ENCODE data around the gene CLIC5. TPM values are rescaled to one million over a fixed set of nuclear protein-coding genes. Genes with fewer than 3 reads are reported as not detected.

Gene CLIC5
- total and polyA plus RNA-seq, 2 of the 8 experiments (the other 6 are each of a cell fraction or from before 2014, with no cell fraction given), result 0.12 to 0.15 TPM

- Histone ChIP-seq H2BK120ac (replicated peaks; ENCODE audit: low read depth, low read length) (no peak overlapping the region), H2AFZ (ENCODE audit: low read length) (no peak overlapping the region), H3K23ac (ENCODE audit: insufficient read length) (no peak overlapping the region), H3K27ac (ENCODE audit: low read depth, low read length) (no peak overlapping the region), H2BK20ac (ENCODE audit: low read length) (no peak overlapping the region), H3K23me2 (ENCODE audit: low read depth, low read length) (no peaks in the 10 kb centered on the region), H3K18ac (ENCODE audit: extremely low read depth, low read length) (no peak overlapping the region), H3K4me3 (ENCODE audit: extremely low read depth in 1 of 4, insufficient read depth in 2 of 4, low read depth in 3 of 4, low read length in 4 of 4) (no peak overlapping the region), H4K8ac (ENCODE audit: extremely low read depth, insufficient read depth, low read length) (no peak overlapping the region), H3K4ac (replicated peaks; ENCODE audit: insufficient read length, low read depth, low read length) (no peak overlapping the region), H3K56ac (replicated peaks; ENCODE audit: insufficient read length, low read depth, low read length) (no peak overlapping the region), H3K4me1 (replicated peaks in 1 of 4; ENCODE audit: control insufficient read depth in 3 of 4, insufficient read depth in 4 of 4, low read length in 3 of 4) (no peaks in the 10 kb centered on the region), H3K9me3 (ENCODE audit: insufficient read depth in 2 of 2, low read depth in 1 of 2, low read length in 1 of 2) (no peaks in the 10 kb centered on the region), H2BK5ac (ENCODE audit: low read depth, low read length) (no peak overlapping the region), H3K79me2 (ENCODE audit: control insufficient read depth in 1 of 2, insufficient read depth in 2 of 2, low read length in 2 of 2) (no peaks in the 10 kb centered on the region), H3K4me2 (ENCODE audit: insufficient read depth in 1 of 2, low read depth in 2 of 2, low read length in 2 of 2) (no peak overlapping the region), H4K20me1 (replicated peaks in 1 of 2; ENCODE audit: control insufficient read depth in 1 of 2, insufficient read depth in 2 of 2, low read length in 2 of 2) (no peaks in the 10 kb centered on the region), H4K91ac (replicated peaks; ENCODE audit: insufficient read length, low read length) (no peak overlapping the region), H2BK15ac (ENCODE audit: low read length) (no peak overlapping the region), H3K79me1 (ENCODE audit: low read depth, low read length) (no peaks in the 10 kb centered on the region), H3K36me3 (ENCODE audit: control insufficient read depth in 2 of 4, insufficient read depth in 4 of 4, low read length in 3 of 4) (no peaks in the 10 kb centered on the region), H3K27me3 (replicated peaks in 1 of 4; ENCODE audit: control insufficient read depth in 3 of 4, extremely low read depth in 1 of 4, insufficient read depth in 3 of 4, low read length in 3 of 4) (no peaks in the 10 kb centered on the region), H4K5ac (ENCODE audit: insufficient read length, low read depth, low read length) (no peak overlapping the region), H3K14ac (ENCODE audit: insufficient read length) (no peak overlapping the region), H2BK12ac (ENCODE audit: low read depth, low read length) (no peak overlapping the region), H2AK5ac (ENCODE audit: low read depth, low read length) (no peak overlapping the region), H3K9ac (replicated peaks in 1 of 4; ENCODE audit: extremely low read depth in 1 of 4, low read depth in 3 of 4, low read length in 3 of 4) (no peak overlapping the region)
- ChIA-PET POLR2A (ENCODE audit: partially characterized antibody) (no interaction called here), CTCF (ENCODE audit: partially characterized antibody) (no interaction called here)
- FAIRE-seq (no peak), DNase-seq (ENCODE audit: low read depth in 1 of 2, low spot score in 2 of 2) (no peak)
- WGBS, 2 experiments (ENCODE audit: extremely low coverage in 1 of 2, insufficient coverage in 1 of 2, insufficient read length in 1 of 2, insufficient replicate concordance in 2 of 2, low coverage in 1 of 2, low lambda C conversion rate in 2 of 2, missing lambda C conversion rate in 1 of 2), result 100% methylated on average over 2 of the region's 2 CpGs; no CpG with 5 or more reads in 1 of the 2 experiments
- TF ChIP-seq SP2 (IDR thresholded peaks at IDR 0.05; ENCODE audit: low read length) (no peak), KDM5A (IDR thresholded peaks at IDR 0.05; ENCODE audit: low read length) (no peak), GABPA (IDR thresholded peaks at IDR 0.05; ENCODE audit: borderline replicate concordance, insufficient read depth, low read length) (no peak), CEBPB (IDR thresholded peaks at IDR 0.05; ENCODE audit: low read depth, low read length) (no peak), RAD21 (IDR thresholded peaks at IDR 0.05 in 1 of 2, conservative IDR thresholded peaks at IDR 0.05 in 1 of 2; ENCODE audit: low read depth in 2 of 2, low read length in 2 of 2) (no peak), NRF1 (IDR thresholded peaks at IDR 0.05; ENCODE audit: low read depth, low read length) (no peak), CTCF (IDR thresholded peaks at IDR 0.05; ENCODE audit: control extremely low read depth in 1 of 3, insufficient read depth in 1 of 3, low read depth in 1 of 3, low read length in 3 of 3) (no peak), SIX5 (IDR thresholded peaks at IDR 0.05; ENCODE audit: low read depth, low read length) (no peak), JUN (IDR thresholded peaks at IDR 0.05; ENCODE audit: low read depth, low read length) (no peak), FOSL1 (IDR thresholded peaks at IDR 0.05; ENCODE audit: insufficient read depth, low read depth, low read length) (no peak), ATF2 (IDR thresholded peaks at IDR 0.05; ENCODE audit: low read length) (no peak)
These were observed 133.0 kb downstream of the CLIC5 start for GRCh38 chr6:45882671-45883070.

All from H1 (cell line).